ENCODE data around the gene ZBTB40.

The ZBTB40 gene

GRCh38 chr1:22453181-22453580 lies 1.5 kb downstream of the ZBTB40 start:
- H3K36me3 ChIP-seq (ENCODE audit: insufficient read depth, low read length): no peaks in the 10 kb centered on the region
- H3K27ac ChIP-seq: no peak overlapping the region
- peak overlapping the region; percentile 83 for H3K9ac ChIP-seq (ENCODE audit: insufficient read length)
- peak overlapping the region; percentile 85 for H3K4me3 ChIP-seq
- H3K9me3 ChIP-seq (ENCODE audit: low read depth, low read length): no peaks in the 10 kb centered on the region
- no peak for DNase-seq (ENCODE audit: low read depth, low spot score)
- no peak for TF ChIP-seq FOXP2 (optimal IDR thresholded peaks at IDR 0.05; ENCODE audit: control extremely low read depth, extremely low read length, insufficient read depth)
- TF ChIP-seq EZH2 (IDR thresholded peaks at IDR 0.05): no peak
- no peak for TF ChIP-seq POLR2AphosphoS5 (IDR thresholded peaks at IDR 0.05; ENCODE audit: borderline replicate concordance, low read depth, low read length)

GRCh38 chr1:22454476-22455056 lies 2.9 kb downstream of the ZBTB40 start:
- H3K9ac ChIP-seq (ENCODE audit: insufficient read length): no peak overlapping the region
- no peak for DNase-seq (ENCODE audit: low read depth, low spot score)
- H3K27ac ChIP-seq: no peak overlapping the region
- no peaks in the 10 kb centered on the region for H3K9me3 ChIP-seq (ENCODE audit: low read depth, low read length)
- no peak for TF ChIP-seq FOXP2 (optimal IDR thresholded peaks at IDR 0.05; ENCODE audit: control extremely low read depth, extremely low read length, insufficient read depth)
- TF ChIP-seq EZH2 (IDR thresholded peaks at IDR 0.05): no peak
- TF ChIP-seq POLR2AphosphoS5 (IDR thresholded peaks at IDR 0.05; ENCODE audit: borderline replicate concordance, low read depth, low read length): no peak
- no peaks in the 10 kb centered on the region for H3K36me3 ChIP-seq (ENCODE audit: insufficient read depth, low read length)
- H3K4me3 ChIP-seq: no peak overlapping the region

- DNase-seq (ENCODE audit: low read depth, low spot score): no peak
- no peak overlapping the region for H3K9ac ChIP-seq (ENCODE audit: insufficient read length)
- no peak for TF ChIP-seq EZH2 (IDR thresholded peaks at IDR 0.05)
- no peak for TF ChIP-seq POLR2AphosphoS5 (IDR thresholded peaks at IDR 0.05; ENCODE audit: borderline replicate concordance, low read depth, low read length)
- TF ChIP-seq FOXP2 (optimal IDR thresholded peaks at IDR 0.05; ENCODE audit: control extremely low read depth, extremely low read length, insufficient read depth): no peak
- no peak overlapping the region for H3K27ac ChIP-seq
- H3K9me3 ChIP-seq (ENCODE audit: low read depth, low read length): no peaks in the 10 kb centered on the region
- no peak overlapping the region for H3K4me3 ChIP-seq
- no peaks in the 10 kb centered on the region for H3K36me3 ChIP-seq (ENCODE audit: insufficient read depth, low read length)
These were observed 5.7 kb downstream of the ZBTB40 start for GRCh38 chr1:22457345-22457744.

GRCh38 chr1:22457836-22458235 lies 6.2 kb downstream of the ZBTB40 start:
- no peaks in the 10 kb centered on the region for H3K9me3 ChIP-seq (ENCODE audit: low read depth, low read length)
- H3K36me3 ChIP-seq (ENCODE audit: insufficient read depth, low read length): no peaks in the 10 kb centered on the region
- H3K4me3 ChIP-seq: no peak overlapping the region
- DNase-seq (ENCODE audit: low read depth, low spot score): no peak
- TF ChIP-seq FOXP2 (optimal IDR thresholded peaks at IDR 0.05; ENCODE audit: control extremely low read depth, extremely low read length, insufficient read depth) (no peak), POLR2AphosphoS5 (IDR thresholded peaks at IDR 0.05; ENCODE audit: borderline replicate concordance, low read depth, low read length) (no peak), EZH2 (IDR thresholded peaks at IDR 0.05) (no peak)
- H3K27ac ChIP-seq: no peak overlapping the region
- no peak overlapping the region for H3K9ac ChIP-seq (ENCODE audit: insufficient read length)

- no peak overlapping the region for H3K27ac ChIP-seq
These were observed 9.4 kb downstream of the ZBTB40 start for GRCh38 chr1:22461100-22461499.

GRCh38 chr1:22461678-22462527 lies 10.3 kb downstream of the ZBTB40 start:
- TF ChIP-seq FOXP2 (optimal IDR thresholded peaks at IDR 0.05; ENCODE audit: control extremely low read depth, extremely low read length, insufficient read depth) (no peak), EZH2 (IDR thresholded peaks at IDR 0.05) (no peak), POLR2AphosphoS5 (IDR thresholded peaks at IDR 0.05; ENCODE audit: borderline replicate concordance, low read depth, low read length) (no peak)
- Histone ChIP-seq H3K9ac (ENCODE audit: insufficient read length) (no peak overlapping the region), H3K36me3 (ENCODE audit: insufficient read depth, low read length) (no peaks in the 10 kb centered on the region), H3K9me3 (ENCODE audit: low read depth, low read length) (no peaks in the 10 kb centered on the region), H3K27ac (no peak overlapping the region), H3K4me3 (no peak overlapping the region)
- DNase-seq (ENCODE audit: low read depth, low spot score): no peak

More at GRCh38 chr1:22461100-22461499, 9.4 kb downstream of the ZBTB40 start:
- H3K9ac ChIP-seq (ENCODE audit: insufficient read length): no peak overlapping the region
- no peaks in the 10 kb centered on the region for H3K36me3 ChIP-seq (ENCODE audit: insufficient read depth, low read length)
- no peak for DNase-seq (ENCODE audit: low read depth, low spot score)
- TF ChIP-seq POLR2AphosphoS5 (IDR thresholded peaks at IDR 0.05; ENCODE audit: borderline replicate concordance, low read depth, low read length) (no peak), EZH2 (IDR thresholded peaks at IDR 0.05) (no peak), FOXP2 (optimal IDR thresholded peaks at IDR 0.05; ENCODE audit: control extremely low read depth, extremely low read length, insufficient read depth) (no peak)
- H3K9me3 ChIP-seq (ENCODE audit: low read depth, low read length): no peaks in the 10 kb centered on the region
- H3K4me3 ChIP-seq: no peak overlapping the region

GRCh38 chr1:22462928-22463327 lies 11.3 kb downstream of the ZBTB40 start:
- Histone ChIP-seq H3K4me3 (no peak overlapping the region), H3K27ac (no peak overlapping the region), H3K9me3 (ENCODE audit: low read depth, low read length) (no peaks in the 10 kb centered on the region), H3K9ac (ENCODE audit: insufficient read length) (no peak overlapping the region), H3K36me3 (ENCODE audit: insufficient read depth, low read length) (no peaks in the 10 kb centered on the region)
- DNase-seq (ENCODE audit: low read depth, low spot score): no peak
- TF ChIP-seq POLR2AphosphoS5 (IDR thresholded peaks at IDR 0.05; ENCODE audit: borderline replicate concordance, low read depth, low read length) (no peak), FOXP2 (optimal IDR thresholded peaks at IDR 0.05; ENCODE audit: control extremely low read depth, extremely low read length, insufficient read depth) (no peak), EZH2 (IDR thresholded peaks at IDR 0.05) (no peak)

GRCh38 chr1:22465015-22465565 lies 13.4 kb downstream of the ZBTB40 start:
- no peak for TF ChIP-seq FOXP2 (optimal IDR thresholded peaks at IDR 0.05; ENCODE audit: control extremely low read depth, extremely low read length, insufficient read depth)
- Histone ChIP-seq H3K9ac (ENCODE audit: insufficient read length) (no peak overlapping the region), H3K36me3 (ENCODE audit: insufficient read depth, low read length) (no peaks in the 10 kb centered on the region), H3K27ac (no peak overlapping the region), H3K4me3 (no peak overlapping the region), H3K9me3 (ENCODE audit: low read depth, low read length) (no peaks in the 10 kb centered on the region)
- no peak for DNase-seq (ENCODE audit: low read depth, low spot score)

Data from SK-N-MC (cell line).